Stimulated activated CD8-positive, alpha-beta memory T cell treated with anti-CD3 and anti-CD28 coated beads, Interleukin-2, amount 100 ng/mL, for 1 hour (primary cell): ENCODE data around the gene NUDT1.

Source experiments
- DNase-seq, 2 donors: peaks; one replicate each; pipeline ENCODE4 v3.0.0-alpha.2; 2020; ENCODE audit warnings: low read depth in 2 of 2

The NUDT1 gene

GRCh38 chr7:2224491-2224928 is 17.5 kb upstream of the NUDT1 start:
- no peak for DNase-seq

- DNase-seq: no peak
Observed at GRCh38 chr7:2224934-2225333, 17.1 kb upstream of the NUDT1 start.

GRCh38 chr7:2225336-2225735 is 16.7 kb upstream of the NUDT1 start:
- no peak for DNase-seq

DNA sequence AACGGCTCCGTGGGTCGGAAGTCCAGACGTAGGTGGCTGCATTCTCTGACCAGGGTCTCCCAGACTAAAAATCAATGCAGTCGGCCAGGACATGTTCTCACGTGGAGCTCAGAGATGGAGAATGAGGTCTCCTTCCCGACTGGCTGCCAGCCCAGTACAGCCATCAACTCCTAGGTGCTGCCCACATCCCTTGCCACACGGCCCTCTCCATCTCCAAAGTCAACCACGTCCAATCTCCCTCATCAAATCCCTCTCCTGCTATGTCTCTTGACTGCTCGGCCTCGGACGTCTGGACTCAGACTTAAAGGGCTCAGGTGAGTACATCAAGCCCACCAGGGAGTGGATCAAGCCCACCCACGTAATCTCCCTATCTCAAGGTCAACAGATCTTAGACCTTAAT is 16.2 kb upstream of the NUDT1 start:
- no peak for DNase-seq

DNA sequence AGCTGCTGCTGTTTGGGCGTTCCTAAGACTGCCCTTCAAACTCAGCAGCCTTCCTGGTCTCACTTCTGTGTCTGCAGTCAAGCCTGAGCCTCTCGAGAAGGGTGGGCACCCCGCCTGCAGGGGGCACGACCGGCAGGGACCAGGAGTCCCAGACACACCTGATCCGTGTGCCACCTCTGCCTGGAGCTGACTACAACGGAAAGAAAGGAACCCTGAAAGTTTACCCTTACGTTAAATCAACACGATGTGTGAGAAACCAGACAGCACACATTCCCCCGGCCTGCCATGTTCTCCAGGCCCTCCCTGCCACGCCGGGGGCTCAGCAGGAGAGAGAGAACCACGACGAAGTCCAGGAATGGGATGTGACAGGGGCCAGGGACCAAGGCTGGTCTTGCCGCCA is 14.3 kb upstream of the NUDT1 start:
- DNase-seq: no peak

DNA sequence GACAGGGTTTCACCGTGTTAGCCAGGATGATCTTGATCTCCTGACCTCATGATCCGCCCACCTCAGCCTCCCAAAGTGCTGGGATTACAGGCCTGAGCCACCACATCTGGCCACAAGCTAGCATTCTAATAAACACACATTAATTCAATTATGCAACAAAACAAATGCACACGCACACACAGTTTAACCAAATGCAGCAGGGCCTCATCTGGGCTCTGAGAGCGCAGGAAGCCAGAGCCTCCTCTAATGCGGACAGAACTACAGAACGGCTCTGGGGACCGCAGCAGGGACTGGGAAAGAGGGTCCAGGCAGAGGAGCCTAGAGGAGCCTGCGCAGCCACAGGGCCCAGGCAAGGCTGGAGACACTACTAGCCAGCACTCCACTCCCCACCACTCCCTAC is 13.1 kb upstream of the NUDT1 start:
- DNase-seq: no peak

- DNase-seq: no peak
Observed at GRCh38 chr7:2229467-2229866, 12.6 kb upstream of the NUDT1 start.

DNA sequence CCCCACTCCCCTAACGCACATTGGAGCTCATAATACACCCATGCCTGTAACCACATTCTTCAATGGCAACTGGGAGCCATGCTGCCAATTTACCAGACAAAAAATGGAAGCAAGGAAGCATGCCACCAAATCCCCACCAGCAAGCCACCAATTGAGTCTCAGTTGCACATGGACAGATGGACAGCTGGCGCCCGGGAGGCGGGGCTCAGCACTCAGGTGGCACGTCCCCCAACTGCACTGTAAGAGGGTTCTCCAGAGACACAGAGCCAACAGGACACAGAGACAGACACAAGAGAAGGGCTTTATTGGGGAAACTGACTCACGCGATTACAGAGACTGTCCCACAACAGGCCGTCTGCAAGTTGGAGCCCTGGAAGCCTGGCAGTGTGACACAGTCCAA is 11.8 kb upstream of the NUDT1 start:
- DNase-seq: no peak

- DNase-seq: no peak
Observed at GRCh38 chr7:2230882-2231281, 11.1 kb upstream of the NUDT1 start.

- DNase-seq: no peak
Observed at GRCh38 chr7:2231992-2232765, 9.8 kb upstream of the NUDT1 start.

GRCh38 chr7:2232766-2233520 is 9.1 kb upstream of the NUDT1 start, which contains the start of gene MAD1L1:
Gene MAD1L1, minus strand, starts transcription at chr7:2232945. Its CDS starts 2,812 bp downstream, at chr7:2230133.
- DNase-seq: peak; percentile 72 to 80

DNA sequence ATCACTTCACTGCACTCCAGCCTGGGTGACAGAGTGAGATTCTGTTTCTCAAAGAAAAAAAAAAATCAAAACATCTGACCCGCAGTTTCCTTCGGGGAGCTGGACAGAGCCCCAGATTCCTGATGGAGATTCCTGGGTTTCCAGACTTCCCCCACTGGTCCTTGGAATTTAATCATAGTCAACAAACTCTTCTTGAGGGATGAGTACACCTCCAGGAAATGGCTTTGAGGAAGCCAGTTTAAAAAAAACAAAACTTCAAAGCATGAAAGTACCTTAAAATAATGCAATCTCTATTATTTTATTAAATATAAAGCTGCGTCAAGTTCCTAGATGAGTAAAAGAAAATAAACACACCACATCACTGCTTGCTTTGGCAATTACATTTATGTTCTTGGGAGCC is 8.1 kb upstream of the NUDT1 start:
- no peak for DNase-seq

GRCh38 chr7:2237109-2237602 is 4.9 kb upstream of the NUDT1 start:
- no peak for DNase-seq

DNA sequence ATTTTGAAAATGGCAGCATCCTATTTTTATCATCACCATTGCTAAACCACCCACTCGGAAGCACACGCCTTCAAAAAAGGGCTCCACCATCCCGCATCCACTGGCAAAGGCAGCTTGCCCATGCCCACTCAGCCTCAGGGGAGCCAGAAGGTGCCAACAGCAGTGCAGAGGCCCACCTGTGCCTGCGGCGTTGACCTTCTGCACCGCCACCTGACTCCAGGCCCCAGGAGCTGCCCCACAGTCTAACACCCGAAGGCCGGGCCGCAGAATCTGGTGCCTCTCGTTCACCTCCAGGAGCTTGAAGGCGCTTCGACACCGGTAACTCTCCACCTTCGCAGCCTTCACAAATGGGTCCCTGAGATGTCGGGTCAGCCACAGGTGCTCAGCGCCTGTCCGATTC is 2.8 kb upstream of the NUDT1 start:
- no peak for DNase-seq

GRCh38 chr7:2242541-2243429 is 759 bp downstream of the NUDT1 start:
- DNase-seq: no peak

DNA sequence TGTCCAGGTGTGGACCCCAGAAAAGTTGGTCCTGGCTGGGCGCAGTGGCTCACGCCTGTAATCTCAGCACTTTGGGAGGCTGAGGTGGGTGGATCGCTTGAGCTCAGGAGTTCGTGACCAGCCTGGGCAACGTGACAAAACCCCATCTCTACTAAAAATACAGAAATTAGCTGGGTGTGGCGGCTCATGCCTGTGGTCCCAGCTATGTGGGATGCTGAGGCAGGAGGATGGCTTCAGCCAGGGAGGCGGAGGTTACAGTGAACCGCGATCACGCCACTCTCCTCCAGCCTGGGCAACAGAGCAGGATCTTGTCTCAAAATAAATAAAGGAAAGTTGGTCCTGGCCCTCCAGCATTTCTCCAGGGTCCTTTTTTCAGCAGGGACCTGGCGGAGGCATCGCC is 1.4 kb downstream of the NUDT1 start:
- DNase-seq: no peak

GRCh38 chr7:2244404-2244995 is 2.5 kb downstream of the NUDT1 start:
- no peak for DNase-seq

GRCh38 chr7:2245883-2246675 is 4.1 kb downstream of the NUDT1 start:
- no peak for DNase-seq

- no peak for DNase-seq
Observed at GRCh38 chr7:2247141-2247995, 5.3 kb downstream of the NUDT1 start.
